22Rv1 (cell line): ENCODE measurements around the gene NAV3.

Source experiments
- CTCF ChIP-seq: fragments of 450-650 bp; IDR thresholded peaks from 2 replicates; pipeline ENCODE4 v1.5.1; 2017; ENCODE audit warnings: mild to moderate bottlenecking
- ZFX ChIP-seq: fragments of 450-650 bp; IDR thresholded peaks from 2 replicates; pipeline ENCODE4 v1.6.1; 2017; ENCODE audit warnings: antibody characterized with exemption, borderline replicate concordance

GRCh38 chr12:77973579-77973978 is 142.9 kb downstream of the NAV3 start:
- TF ChIP-seq CTCF = no peak
- no peak for TF ChIP-seq ZFX
